COR-L47 (cell line): Measurements from ENCODE around the gene MOV10L1.

Experiments used
- DNase-seq: peaks from one replicate; lab custom pipeline; 2025; lab: John Stamatoyannopoulos, UW

The MOV10L1 gene

DNA sequence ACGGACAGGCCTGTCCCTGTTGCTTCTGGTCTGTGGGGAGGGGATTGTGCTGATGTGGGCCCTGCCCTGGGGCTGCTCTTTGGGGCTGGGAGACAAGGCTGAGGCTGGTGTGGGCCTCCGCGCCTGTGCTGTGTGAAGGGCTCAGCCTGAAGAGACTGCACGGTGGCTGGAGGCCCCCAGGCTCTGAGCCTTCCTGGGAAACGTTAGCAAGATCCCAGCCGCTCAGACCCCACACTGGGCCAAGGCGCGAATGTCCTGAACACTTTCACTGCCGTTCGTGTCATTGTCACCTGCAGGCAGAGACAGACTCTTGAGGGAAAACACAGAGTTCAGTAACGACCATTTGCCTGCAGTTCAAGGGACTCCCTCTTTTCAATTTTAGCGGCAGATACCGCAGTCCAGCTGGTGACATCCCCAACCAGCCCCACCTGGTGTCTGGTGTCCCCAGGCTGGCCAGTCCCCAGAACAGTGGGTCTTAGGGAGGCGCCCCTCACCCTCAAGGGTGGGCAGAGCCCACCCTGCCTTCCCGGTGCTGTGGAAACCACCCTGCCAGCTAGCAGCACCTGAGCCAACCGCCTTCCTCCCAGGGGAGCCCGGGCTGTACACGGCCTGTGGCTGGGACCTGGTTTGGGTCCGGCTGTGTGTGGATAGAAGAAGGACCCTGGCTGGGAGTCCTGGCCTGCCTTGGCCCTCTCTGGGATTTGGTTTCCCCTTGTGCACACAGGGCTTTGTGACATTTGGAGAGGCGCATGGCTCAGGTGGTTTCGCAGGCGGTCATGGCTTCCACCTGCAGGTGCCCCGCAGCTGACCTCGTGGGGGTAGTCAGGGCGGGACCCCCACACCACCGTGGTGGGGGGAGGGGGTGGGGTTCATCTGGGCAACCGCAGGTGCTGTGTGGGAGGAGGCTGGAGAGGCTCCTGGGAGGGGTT is 86.4 kb downstream of the MOV10L1 start:
- no peak for DNase-seq

DNA sequence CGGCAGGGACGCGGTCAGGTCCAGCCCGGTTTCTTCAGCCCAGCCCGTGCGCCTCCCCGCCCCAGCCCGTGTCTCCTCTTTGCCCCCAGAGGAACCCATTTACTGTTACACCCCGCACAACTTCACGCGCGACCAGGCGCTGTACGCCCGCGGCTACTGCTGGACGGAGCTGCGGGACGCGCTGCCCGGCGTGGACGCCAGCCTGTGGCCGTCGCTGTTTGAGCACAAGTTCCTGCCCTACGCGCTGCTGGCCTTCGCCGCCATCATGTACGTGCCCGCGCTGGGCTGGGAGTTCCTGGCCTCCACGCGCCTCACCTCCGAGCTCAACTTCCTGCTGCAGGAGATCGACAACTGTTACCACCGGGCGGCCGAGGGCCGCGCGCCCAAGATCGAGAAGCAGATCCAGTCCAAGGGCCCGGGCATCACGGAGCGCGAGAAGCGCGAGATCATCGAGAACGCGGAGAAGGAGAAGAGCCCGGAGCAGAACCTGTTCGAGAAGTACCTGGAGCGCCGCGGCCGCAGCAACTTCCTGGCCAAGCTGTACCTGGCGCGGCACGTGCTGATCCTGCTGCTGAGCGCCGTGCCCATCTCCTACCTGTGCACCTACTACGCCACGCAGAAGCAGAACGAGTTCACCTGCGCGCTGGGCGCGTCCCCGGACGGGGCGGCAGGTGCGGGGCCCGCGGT is 87.2 kb downstream of the MOV10L1 start:
- DNase-seq: no peak

DNA sequence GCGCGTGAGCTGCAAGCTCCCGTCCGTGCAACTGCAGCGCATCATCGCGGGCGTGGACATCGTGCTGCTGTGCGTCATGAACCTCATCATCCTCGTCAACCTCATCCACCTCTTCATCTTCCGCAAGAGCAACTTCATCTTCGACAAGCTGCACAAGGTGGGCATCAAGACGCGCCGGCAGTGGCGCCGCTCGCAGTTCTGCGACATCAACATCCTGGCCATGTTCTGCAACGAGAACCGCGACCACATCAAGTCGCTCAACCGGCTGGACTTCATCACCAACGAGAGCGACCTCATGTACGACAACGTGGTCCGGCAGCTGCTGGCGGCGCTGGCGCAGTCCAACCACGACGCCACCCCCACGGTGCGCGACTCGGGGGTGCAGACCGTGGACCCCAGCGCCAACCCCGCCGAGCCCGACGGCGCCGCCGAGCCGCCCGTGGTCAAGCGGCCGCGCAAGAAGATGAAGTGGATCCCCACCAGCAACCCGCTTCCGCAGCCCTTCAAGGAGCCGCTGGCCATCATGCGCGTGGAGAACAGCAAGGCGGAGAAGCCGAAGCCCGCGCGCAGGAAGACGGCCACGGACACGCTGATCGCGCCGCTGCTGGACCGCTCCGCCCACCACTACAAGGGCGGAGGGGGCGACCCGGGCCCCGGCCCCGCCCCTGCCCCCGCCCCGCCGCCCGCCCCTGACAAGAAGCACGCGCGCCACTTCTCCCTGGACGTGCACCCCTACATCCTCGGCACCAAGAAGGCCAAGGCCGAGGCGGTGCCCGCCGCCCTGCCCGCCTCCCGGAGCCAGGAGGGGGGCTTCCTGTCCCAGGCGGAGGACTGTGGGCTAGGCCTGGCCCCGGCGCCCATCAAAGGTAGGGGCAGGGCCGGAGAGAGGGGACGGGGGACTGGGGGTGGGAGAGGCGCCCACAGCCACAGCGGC is 88.0 kb downstream of the MOV10L1 start:
- no peak for DNase-seq

DNA sequence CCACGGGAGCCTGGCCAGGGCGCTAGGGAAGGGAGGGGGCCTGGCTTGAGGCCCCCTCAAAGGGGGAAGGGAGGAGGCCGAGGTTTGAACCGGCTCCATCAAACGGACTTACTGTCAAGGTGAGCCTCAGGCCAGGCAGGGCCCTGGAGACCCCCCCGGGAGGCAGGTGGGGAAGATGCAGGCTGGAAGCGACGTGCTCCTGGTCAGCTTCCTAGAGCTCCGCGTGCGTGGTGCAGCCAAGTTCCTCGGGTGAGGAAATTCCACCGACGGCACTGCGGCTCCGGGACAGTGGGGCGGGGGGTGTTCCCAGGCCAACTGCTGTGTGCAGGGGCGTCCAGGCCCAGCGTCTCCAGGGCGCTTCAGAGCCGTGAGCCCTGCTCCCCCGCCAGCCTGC is 88.7 kb downstream of the MOV10L1 start:
- DNase-seq: no peak

DNA sequence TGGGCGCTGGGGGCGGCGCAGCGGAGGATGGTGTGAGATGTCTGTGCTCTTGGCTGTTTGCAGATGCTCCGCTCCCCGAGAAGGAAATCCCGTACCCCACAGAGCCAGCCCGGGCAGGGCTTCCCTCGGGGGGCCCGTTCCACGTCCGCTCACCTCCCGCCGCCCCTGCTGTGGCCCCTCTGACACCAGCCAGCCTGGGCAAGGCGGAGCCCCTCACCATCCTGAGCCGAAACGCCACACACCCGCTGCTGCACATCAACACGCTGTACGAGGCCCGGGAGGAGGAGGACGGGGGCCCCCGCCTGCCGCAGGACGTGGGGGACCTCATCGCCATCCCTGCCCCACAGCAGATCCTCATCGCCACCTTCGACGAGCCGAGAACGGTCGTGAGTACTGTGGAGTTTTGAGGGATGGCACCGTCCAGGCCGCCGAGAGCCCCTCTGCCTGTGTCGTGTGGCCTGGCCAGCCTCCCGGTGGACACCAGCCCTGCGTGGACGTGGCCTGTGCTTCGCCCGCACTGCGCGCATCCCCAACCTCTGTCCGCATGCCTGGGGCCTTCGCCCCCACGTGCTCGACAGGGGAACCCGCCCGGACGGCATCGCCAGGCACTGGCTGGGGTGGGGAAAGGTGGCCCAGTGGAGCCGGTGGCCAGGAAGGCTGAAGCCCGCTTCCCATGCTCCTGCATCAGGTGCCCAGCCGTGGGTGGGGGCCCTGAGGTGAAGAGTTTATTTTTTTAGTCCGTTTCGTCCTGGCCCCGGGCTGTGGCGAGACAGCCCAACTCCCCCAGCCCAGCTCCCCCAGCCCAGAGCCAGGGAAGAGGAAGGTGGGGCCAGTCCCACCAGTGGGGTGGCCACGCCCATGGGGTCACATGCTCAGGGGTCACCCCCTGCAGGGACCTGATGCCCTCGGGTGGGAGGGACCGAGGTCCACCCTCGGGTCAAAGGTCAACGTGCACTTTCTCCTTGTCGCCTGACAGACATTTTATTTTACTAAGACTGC is 89.4 kb downstream of the MOV10L1 start:
- no peak for DNase-seq

DNA sequence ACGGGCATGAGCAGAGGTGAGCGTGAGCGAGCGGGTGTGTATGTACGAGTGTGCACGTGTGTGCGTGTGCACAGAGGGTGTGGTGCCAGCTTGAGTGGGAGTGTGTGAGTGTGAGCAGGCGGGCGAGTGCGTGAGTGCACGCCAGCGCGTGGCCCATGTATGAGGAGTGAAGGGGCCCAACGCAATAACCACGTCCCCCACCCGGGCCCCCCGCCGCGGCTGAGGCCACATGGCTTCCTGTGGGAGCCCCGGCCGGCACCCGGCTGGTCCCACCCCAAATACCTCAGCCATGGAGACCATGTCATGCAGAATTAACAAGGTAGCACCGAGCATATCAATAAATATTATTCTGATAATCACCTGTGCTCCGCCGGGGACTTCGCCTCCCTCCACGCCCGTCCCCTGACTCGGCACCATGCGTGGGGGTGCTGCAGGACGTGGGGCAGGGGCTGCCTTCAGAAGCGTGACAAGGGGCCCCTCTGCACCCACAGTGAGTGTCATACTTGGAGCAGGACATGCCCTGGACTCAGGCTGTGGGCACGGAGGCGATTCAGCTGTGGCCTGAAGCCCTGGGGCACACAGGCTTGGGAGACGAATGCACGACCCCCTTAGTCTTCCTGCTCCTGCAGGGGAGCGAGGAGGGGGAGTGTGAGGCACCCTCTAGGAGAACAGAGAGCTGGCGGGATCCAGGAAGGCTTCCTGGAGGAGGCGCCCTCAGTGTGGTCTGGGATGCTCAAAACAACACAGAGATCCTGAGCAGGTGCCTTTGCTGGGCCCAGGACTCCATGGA is 90.3 kb downstream of the MOV10L1 start:
- no peak for DNase-seq

DNA sequence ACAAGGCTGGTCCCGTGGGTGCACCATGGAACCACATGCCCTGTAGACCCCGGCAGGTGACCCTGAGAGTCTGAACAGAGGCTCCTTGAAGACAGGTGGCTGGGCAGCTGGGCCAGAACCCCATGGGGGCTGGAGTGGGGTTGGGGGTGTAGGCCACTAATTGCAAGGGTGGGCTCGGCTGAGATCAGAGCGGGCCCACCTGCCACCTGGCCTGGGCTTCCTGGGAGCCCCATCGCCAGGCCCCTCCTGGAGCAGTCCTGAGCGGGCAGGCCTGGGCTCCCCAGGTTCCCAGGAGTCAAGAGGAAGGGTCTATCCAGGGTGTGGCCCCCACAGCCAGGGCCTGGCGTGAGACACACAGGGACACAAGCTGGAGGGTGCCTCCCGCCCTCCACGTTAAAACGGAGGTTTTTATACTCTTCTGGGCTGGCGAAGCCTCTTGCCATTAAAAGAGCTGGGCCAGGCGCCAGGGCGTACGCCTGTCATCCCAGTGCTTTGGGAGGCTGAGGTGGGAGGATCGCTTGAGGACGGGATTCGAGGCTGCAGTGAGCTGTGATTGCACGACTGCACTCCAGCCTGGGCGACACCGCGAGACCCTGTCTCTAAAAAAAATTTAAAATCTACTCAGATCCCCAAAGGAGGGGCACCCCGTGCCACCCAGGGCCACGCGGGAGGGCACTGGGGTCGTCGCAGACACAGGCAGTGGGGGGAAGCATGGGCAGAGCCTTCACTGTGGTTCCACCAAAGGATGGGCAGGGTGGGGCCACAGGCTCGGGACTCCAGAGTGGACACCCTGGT is 91.1 kb downstream of the MOV10L1 start:
- no peak for DNase-seq

DNA sequence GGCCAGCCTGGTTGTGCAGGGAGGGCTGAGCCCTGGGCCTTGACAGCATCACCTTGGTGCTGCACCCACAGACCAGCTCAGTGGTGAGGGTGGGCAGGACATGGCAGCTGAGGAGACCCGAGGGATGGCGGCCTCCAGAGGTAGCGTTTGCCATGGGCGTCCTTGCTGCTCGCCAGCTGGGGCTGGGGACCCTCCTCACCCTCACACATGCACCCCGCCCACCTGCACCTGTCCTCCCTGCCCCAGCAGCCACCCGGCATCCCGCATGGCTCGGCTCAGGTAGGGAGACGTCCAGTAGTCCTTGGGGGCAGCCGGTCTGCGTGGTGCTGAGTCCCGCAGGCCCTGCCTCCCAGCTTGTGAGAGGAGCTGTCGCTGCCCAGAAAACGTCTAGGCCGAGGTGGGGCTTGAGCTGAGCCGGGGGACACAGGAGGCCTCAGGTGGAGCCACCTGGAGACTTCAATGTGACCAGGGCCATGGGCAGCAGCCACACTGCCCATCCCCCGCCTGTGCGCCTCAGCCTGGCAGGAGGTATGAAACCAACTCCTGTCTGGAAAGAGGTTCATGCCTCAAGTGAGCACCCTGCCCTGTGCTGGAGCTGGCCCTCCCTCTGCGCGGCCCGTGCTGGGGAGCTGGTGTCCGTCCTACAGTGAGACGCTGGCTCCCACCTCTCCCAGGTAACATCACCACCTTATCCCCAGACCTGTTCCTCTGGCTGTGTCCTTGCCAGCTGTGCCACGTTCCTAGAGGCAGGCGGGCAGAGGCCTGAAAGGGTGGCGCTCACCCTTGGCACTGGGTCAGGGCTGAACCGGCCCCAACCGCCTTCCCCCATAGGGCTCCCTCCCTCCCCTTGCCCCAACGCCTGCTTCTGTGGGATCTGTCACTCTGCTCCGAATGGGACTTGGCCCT is 92.6 kb downstream of the MOV10L1 start:
- no peak for DNase-seq

DNA sequence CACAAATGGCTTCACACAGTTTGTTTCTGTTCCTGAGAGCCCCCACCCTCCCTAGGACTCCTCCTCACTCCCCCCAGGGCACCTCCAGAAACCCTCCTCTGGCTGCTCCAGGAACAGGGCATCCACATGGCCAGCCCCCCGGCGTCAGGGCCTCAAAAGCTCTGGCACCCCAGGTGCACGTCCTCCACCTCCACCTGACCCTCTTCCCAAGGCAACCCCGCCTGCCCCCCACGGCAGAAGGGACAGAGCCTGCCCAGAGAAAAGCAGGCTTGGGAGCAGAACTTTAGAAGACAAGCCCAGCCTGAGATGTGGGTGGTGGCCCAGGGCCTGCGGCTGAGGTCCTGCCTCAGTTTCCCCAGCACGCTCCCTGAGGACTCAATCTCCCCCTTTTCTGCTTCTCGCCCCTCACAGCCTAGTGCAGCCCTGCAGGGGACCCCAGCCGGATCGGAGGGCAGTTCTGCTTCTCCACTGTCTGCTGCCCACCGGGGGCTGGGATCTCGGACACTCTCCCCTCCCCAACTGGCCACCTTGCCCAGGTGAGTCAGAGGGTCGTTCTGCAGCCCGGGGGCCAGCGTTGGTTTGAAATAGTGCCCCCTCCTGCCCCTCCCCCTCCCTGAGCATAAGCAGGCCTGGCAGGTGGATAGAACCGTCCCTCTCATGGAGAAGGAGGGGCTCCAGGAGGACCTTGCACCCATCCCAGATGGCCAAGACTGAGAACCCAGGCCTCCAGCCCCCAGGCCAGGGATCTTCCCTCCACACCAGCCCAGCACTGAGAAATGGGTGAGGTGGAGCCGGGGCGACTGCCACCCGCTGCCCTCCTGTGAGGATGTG is 93.5 kb downstream of the MOV10L1 start:
- no peak for DNase-seq

DNA sequence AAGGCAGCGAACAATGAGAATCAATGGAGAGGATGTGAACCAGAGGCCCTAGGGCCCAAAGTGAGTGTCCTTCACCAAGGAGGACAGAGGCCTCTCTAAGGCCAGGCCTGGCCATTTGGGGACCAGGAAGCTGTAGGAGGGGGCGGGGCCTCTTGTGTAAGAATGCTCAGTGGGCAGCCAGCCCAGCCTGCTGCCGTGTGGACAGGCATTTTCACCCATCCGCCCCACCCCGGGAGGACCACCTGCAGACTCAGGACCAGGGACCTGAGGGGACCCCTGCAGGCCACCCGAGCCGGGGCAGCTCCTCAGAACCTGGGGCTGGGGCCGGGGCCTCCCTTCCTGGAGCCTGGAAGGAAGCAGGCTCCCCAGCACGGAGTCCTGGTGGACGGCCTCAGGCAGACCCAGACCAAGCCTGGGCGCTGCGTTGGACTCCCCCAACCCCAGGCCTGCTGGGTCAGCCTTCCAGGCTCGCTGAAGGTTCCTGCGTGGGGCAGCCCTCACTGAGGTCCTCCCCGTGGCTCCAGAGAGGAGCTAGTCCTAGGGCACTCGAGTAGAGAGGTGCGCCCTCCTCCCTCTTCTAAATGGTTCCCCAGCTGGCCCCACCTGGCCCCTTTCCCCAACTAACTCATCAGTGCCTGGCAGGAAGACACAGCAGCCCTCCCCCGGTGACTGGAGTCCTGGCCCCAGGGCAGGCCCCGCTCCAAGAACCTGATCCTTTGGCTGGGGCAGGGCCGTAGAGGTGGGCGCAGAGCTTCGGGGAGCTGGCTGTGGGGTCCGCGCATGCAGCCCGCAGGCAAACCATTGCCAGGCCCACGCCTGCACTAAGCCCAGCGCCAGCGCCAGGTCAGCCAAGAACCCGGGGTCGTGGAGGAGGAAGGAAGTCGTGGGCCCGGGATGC is 94.4 kb downstream of the MOV10L1 start:
- no peak for DNase-seq

DNA sequence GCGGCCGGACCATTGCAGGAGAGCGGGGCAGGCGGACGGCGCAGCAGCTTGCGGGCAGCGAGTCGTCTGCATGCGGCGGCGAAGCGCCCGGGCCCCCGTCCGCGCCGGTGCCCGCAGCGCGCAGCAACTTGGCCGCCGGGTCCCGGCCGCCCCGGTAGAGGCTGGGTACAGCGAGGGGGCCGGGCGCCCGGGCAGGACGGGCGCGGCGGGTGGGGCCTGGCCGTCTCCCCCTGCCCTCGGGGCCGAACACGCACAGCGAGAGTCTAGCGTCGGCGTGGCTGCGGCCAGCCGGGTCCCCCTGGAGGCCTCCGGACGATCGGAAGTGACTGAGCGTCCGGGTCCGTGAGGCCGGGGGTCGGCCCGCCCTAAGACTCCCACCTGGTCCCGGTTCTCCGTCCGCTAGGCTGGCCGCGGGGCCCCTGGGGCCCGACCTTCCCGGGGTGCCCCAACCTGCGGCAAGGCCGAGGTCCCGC is 95.1 kb downstream of the MOV10L1 start:
- no peak for DNase-seq

DNA sequence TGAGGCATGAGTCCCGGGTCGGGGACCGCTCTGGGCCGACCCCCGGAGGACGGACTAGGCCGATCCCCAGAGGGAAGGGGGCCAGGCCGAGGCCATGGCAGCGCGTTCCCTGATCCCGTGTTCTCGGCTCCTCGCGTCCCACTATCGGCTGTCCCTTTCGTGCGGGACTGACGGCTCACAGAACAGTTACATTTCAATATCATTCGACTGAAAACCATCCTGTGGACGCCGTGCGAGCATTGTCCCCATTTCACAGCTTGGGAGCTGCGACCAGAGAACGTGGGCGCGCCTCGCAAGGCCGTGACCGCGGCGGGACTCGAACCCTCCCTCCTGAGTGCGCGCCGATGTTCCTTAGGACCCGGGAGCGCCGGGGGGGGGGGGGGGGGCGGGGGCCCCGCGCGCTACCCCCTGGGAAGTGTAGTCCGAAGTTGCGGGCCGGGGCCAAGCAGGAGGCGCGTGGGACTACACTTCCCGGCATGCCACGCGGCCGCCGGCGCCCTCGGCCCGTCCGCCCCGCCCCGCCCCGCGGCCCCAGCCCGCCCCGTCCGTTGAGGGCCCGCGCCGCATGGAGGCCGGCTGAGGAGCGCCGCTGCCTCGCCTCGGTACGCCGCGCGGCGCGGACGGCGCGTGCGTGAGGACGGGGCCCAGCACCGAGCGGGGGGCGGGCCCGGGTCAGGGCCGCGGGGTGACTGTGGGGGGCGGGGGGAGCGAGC is 95.7 kb downstream of the MOV10L1 start, which contains the start of gene TRABD:
TSS of gene TRABD (plus strand) at position 539 of the 713 bp plus-strand sequence. CDS start 7,148 bp downstream, outside the sequence.
- DNase-seq: peak; percentile 85

DNA sequence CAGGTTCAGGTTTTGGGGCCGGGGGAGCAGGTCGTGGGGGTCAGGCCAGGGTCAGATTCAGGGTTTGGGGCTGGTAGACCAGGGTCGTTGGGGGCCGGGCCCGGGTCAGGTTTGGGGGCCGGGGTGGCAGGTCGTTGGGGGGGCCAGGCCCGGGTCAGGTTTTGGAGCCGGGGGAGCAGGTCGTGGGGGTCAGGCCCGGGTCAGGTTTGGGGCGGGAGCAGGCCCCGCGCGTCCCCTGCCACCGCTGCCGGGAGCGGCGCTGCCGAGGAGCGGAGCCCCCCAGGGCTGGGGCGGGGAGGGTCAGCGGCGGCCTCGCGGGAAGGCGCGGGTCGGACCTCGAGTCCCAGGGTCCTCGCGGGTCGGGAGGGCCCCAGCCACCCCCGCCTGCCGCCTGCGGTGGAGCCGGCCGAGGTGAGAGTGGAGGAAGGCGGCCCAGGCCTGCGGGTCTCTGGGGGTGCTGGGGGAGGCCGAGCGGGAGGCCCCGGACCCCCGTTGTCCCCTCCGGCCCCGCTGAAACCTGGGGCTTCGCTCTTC is 96.4 kb downstream of the MOV10L1 start:
- no peak for DNase-seq

DNA sequence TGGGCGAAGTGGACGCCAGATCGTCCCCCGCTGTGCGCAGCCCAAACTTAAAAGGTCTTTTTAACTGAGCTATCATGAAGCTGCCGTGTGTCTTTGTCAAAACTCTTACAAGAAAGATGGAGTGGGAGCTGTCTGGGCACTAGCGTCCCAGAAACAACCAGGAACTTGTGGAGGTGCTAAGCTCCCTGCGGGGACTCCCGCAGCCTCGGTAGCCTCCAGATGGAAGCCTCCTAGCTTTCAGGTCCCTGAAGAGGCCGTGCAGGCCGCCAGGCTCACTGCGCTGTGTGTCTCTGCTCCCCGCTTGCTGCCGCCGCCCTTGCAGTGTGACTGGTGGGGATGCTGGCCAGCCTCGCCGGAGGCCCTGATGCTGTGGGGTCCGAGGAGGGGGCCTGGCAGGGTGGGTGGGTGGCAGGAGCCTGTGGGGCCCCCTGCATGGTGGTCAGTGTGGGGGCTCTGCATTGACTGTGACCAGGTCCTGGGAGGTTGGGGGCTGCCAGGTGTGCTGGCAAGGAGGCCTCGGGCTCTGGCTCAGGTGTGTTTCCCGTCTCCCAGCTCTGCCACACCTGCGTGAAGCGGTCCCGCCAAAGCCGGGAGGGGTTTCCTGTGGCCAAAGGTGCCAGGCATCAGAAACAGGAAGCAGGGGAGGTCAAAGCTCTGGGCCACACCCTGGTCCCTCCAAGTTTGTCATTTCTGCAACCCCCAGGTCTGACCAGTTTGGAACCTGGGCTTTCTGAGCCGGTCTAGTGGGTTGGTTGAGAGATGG is 97.1 kb downstream of the MOV10L1 start:
- no peak for DNase-seq
